Stimulated activated CD8-positive, alpha-beta memory T cell treated with anti-CD3 and anti-CD28 coated beads, Interleukin-4, amount 100 ng/mL, for 48 hours (primary cell): ENCODE data around the gene NRGN.

Experiments used
- DNase-seq: peaks from one replicate; pipeline ENCODE4 v3.0.0-alpha.2; 2020

The NRGN gene

GRCh38 chr11:124742555-124742954, 2.8 kb downstream of the NRGN start:
- no peak for DNase-seq

GRCh38 chr11:124743050-124743449, 3.3 kb downstream of the NRGN start:
- no peak for DNase-seq

GRCh38 chr11:124745270-124745834, 5.6 kb downstream of the NRGN start:
- no peak for DNase-seq

- DNase-seq: peak; percentile 66
Observed at GRCh38 chr11:124745835-124746620, 6.3 kb downstream of the NRGN start.

- DNase-seq: peak; percentile 88
Observed at GRCh38 chr11:124746621-124747243, 7.0 kb downstream of the NRGN start.

GRCh38 chr11:124747406-124748099, 7.8 kb downstream of the NRGN start:
- DNase-seq: no peak

GRCh38 chr11:124748100-124748418, 8.3 kb downstream of the NRGN start:
- DNase-seq: no peak

- DNase-seq: no peak
Observed at GRCh38 chr11:124748481-124749343, 9.0 kb downstream of the NRGN start.

GRCh38 chr11:124749912-124750311, 10.2 kb downstream of the NRGN start:
- DNase-seq: no peak

- no peak for DNase-seq
Observed at GRCh38 chr11:124751391-124751740, 11.6 kb downstream of the NRGN start.

GRCh38 chr11:124751741-124752470, 12.2 kb downstream of the NRGN start, which contains the start of gene VSIG2:
Gene VSIG2 (minus strand): TSS chr11:124752255. CDS start chr11:124752137, 118 bp downstream.
- no peak for DNase-seq

GRCh38 chr11:124752471-124753102, 12.8 kb downstream of the NRGN start:
- no peak for DNase-seq

- no peak for DNase-seq
Observed at GRCh38 chr11:124753205-124753604, 13.5 kb downstream of the NRGN start.

- no peak for DNase-seq
Observed at GRCh38 chr11:124753624-124754023, 13.9 kb downstream of the NRGN start.

- no peak for DNase-seq
Observed at GRCh38 chr11:124754309-124754708, 14.6 kb downstream of the NRGN start.

GRCh38 chr11:124754710-124755109, 15.0 kb downstream of the NRGN start:
- DNase-seq: no peak

- no peak for DNase-seq
Observed at GRCh38 chr11:124756033-124756752, 16.5 kb downstream of the NRGN start.

- no peak for DNase-seq
Observed at GRCh38 chr11:124756753-124757227, 17.0 kb downstream of the NRGN start.

- DNase-seq: no peak
Observed at GRCh38 chr11:124757320-124757719, 17.6 kb downstream of the NRGN start.
